Melanocyte of skin (primary cell): ENCODE measurements around the gene ANKIB1. TPM values are rescaled to one million over a fixed set of nuclear protein-coding genes. Genes with fewer than 3 reads are reported as not detected.

ENCODE experiments used
- small RNA-seq, 2 donors: library from RNA; depleted of rRNA; stranded (forward); fragments of <200 nt; gene quantifications; one replicate each; pipeline ENCODE3, GENCODE V24; 2012
- total RNA-seq, 2 donors: library from RNA; depleted of rRNA; stranded (reverse); fragments of >200 nt; gene quantifications; 2 replicates each; pipeline ENCODE4 v1.2.3, GENCODE V29; 2012

ANKIB1 gene, protein sequence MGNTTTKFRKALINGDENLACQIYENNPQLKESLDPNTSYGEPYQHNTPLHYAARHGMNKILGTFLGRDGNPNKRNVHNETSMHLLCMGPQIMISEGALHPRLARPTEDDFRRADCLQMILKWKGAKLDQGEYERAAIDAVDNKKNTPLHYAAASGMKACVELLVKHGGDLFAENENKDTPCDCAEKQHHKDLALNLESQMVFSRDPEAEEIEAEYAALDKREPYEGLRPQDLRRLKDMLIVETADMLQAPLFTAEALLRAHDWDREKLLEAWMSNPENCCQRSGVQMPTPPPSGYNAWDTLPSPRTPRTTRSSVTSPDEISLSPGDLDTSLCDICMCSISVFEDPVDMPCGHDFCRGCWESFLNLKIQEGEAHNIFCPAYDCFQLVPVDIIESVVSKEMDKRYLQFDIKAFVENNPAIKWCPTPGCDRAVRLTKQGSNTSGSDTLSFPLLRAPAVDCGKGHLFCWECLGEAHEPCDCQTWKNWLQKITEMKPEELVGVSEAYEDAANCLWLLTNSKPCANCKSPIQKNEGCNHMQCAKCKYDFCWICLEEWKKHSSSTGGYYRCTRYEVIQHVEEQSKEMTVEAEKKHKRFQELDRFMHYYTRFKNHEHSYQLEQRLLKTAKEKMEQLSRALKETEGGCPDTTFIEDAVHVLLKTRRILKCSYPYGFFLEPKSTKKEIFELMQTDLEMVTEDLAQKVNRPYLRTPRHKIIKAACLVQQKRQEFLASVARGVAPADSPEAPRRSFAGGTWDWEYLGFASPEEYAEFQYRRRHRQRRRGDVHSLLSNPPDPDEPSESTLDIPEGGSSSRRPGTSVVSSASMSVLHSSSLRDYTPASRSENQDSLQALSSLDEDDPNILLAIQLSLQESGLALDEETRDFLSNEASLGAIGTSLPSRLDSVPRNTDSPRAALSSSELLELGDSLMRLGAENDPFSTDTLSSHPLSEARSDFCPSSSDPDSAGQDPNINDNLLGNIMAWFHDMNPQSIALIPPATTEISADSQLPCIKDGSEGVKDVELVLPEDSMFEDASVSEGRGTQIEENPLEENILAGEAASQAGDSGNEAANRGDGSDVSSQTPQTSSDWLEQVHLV
- total RNA-seq, result 10 to 100 TPM; 45.8 to 50.3 TPM

DNA sequence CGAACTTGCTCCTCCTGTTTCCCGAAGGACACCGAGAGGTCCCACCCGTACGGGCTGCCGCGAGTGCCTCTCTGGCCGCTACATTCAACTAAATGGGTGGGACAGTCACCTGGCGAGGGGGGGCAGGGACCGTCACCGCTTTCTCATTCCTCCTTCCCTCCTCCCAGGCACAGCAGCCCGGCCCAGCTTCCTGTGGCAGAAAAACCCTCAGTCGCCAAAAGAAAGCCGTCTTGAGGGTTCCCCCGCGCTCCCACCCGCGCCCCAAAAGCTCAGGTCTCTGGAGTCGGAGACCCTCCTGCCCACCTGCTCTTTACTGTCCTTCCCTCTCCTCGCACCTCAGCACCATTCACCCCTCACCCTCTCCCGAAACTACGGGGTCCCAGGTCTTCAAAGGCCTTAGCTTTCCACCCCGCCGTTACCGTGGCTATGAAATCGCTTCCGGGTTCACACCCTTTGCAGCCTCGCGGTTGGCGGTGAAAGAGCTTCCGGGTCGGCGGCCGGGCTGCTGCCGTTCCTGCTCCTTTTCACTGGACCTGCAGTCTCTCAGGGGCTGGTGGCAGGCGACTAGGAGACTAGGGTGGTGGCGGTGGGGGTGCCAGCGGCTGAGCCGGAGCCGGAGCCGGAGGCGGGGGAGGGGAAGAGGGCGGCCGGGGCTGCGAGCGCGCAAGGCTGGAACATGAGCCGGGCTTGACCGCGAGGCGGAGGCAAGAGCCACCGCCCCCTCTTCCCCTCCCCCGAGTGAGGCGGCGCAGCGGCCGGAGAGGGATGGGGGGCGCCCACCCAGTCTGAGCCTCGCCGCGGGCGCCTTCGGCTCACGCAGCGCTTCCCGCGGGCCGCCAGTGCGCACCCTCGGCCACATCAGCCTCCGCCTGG, at the start of gene ANKIB1, which contains the start of gene KRIT1:
Gene ANKIB1, plus strand, starts transcription at position 488 of the 873 bp plus-strand sequence. CDS start 49,005 bp downstream, outside the sequence.
Gene KRIT1, minus strand, starts transcription at position 428 of the 873 bp plus-strand sequence. CDS start 3,779 bp downstream, outside the sequence.

DNA sequence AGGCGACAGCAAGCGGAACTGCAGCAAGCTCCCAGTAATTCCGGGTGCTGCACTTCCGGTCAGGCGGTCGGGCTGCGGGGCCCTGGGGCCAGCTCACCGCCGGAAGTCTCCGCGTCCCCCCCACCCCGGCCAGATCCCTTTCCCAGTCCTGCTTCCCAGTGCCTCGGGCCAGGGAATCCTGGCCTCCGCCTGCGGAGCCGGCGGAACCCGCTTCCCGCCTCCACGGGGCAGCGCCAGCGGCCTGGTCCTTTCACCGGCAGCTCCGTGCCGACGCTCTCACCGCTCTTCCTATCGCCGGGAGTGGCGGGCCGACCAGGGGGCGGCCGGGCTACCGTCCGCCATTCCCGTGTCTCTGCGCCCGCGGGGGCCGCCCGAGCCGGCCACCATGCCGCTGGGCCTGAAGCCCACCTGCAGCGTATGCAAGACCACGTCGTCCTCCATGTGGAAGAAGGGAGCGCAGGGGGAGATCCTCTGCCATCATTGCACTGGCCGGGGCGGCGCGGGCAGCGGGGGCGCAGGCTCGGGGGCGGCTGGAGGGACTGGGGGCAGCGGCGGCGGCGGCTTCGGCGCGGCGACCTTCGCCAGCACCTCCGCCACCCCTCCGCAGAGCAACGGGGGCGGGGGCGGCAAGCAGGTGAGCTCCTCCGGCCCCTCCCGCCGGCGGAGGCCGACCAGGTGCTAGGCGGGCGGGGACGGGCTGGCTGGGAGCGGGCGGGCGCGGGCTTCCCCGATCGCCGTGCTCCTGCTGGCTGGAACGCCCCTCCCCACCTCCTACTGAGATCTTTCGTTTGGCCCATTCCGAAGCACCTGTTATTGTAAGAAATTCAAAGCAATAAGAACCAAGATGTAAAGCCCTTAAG, 201.8 kb downstream of the ANKIB1 start, which contains the start of gene GATAD1:
Gene GATAD1, plus strand, starts transcription at position 138 of the 860 bp plus-strand sequence. Its CDS starts 248 bp downstream, at position 386.

Small RNA genes lying within 50 kb of the gene (small RNA-seq; reads per million reads assigned to genes)
- 0 to 0.13 reads per million in 2 donors for gene MIR1285-1
- gene RF00019, result 0 reads per million in 2 donors

Other genes starting within 250 kb of the ANKIB1 start
- 100 to 1,000 TPM; 266 to 278 TPM for gene CYP51A1, start 111.5 kb upstream of the ANKIB1 start, total RNA-seq
- under 1 TPM; under 0.01 TPM for gene LRRD1, start 66.8 kb upstream of the ANKIB1 start, total RNA-seq
- gene KRIT1, start 60 bp upstream of the ANKIB1 start, total RNA-seq, result 10 to 100 TPM; 31.0 to 44.6 TPM
- gene GATAD1, start 201.5 kb downstream of the ANKIB1 start, total RNA-seq, result 10 to 100 TPM; 14.5 to 14.7 TPM
- gene ERVW-1, start 232.0 kb downstream of the ANKIB1 start, total RNA-seq, result not detected